HS-27A (cell line): ENCODE measurements around the gene INO80C.

Source experiments
- DNase-seq: peaks from one replicate; pipeline ENCODE4 v3.0.0-alpha.2; 2012; ENCODE audit warnings: low read depth, missing footprints

The INO80C gene

DNA sequence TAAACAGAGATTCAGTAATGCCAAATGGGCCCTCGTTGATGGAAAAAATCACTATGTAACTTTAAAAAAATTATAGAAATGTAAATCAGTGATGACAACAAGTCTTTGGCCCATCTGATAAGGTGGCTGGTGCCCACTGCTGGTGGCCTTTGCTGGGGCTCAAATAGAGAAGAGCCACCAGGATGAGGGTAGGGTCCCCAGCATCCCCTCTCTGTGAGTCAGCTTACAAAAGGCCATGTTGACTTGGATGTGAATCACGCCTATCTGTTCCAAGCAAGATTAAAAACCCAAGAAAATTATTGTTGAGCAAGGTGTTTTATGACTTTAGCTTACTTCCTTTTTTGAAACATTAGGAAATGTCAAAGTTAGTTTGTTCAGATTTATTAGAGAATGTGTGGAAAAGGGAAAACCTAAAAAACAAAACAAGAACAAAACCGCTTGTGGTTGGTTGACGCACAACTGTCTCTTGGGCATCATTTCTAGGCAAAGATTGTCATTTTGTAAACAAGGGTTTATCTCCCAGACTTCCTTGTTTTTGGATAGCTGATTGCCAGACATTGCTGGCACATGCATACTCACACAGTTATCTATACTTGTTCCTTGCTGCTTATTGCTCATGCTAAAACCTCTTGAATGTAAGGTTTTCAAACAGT is 66.9 kb downstream of the INO80C start:
- no peak for DNase-seq

DNA sequence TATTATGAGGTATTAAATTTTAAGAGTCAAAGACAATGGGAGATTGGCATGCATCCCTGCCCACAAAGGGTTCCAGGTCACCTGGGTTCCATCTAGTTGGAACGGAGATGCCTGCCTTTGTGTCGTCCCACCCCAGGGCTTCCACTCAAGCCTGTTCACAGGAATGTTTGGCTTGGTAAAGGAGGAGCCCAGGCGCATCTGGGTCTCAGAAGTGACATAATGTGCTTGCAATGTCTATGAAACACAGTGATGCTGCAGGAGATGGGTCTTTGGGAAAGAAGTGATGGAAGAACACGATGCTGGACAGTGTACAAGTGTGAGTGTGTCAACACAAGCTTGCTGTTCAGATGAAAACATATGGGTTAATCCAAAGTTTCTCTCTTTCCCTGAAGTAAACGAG is 71.0 kb downstream of the INO80C start:
- no peak for DNase-seq

DNA sequence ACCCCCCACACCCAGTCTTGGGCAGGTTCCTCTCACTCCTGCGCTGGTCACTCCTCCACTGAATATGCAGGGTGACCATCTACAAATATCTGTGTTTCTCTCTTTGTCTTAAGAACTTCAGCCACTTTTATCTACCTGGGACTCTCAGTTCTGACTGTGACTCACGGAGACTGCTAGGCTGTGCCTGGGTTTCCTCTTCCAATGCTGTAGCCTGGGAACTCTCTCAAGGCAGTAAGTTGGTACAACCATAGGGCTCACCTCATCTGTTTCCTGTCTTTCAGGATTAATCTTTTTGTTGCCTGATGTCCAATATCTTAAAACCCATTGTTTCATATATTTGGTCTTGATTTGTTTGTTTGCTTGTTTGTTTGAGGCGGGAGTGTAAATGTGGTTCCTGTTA is 73.4 kb downstream of the INO80C start:
- no peak for DNase-seq

DNA sequence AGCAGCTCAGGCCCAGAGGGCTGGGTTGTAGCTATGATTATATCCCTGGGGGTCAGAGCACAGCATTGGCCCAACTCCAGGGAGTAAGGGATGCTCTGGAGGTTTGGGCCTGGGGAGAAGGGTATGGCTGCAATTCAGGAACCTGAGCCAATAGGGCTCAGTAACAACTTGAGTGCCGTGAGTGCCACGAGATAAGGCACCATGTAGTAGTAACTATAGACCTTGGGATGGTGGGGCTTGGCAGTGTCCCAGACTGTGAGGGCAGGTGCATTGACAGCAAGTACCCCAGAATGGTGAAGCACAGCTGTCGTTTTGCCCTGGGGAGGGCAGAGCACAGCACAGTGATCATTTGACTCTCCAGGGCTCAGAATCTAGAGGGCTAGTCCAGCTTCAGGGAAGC is 75.5 kb downstream of the INO80C start:
- DNase-seq = no peak

DNA sequence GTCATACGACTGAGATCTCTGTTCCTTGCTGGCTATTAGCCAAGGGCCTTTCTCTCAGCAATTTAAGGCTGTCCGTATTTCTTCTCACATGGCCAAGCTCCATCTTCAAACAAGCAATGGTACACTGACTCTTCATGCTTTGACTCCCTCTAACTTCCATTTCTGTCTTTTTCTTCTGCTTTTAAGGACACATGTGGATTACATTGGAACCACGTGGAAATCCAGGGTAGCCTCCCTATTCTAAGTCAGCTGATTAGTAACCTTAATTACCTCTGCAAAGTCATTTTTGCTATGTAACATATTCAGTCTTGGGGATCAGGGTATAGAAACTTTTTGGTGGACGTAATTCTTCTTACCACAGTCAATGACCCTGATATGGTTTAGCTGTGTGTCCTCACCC is 79.2 kb downstream of the INO80C start:
- no peak for DNase-seq
